Anterior cingulate cortex (tissue), 58 donors: ENCODE results near the gene CAMK2G.

Experiments
- DNase-seq, 58 donors: peaks; one replicate each; lab custom pipeline; 2025; lab: John Stamatoyannopoulos, UW

CAMK2G gene

GRCh38 chr10:73865459-73866442, 8.6 kb downstream of the CAMK2G start:
- peak in 3 of 58 donors; percentile 10 to 23 (median 20) for DNase-seq

- no peak for DNase-seq
Measured at GRCh38 chr10:73865107-73865458, 9.3 kb downstream of the CAMK2G start.

- DNase-seq: no peak
Measured at GRCh38 chr10:73864229-73864628, 10.1 kb downstream of the CAMK2G start.

GRCh38 chr10:73863039-73863817, 11.1 kb downstream of the CAMK2G start:
- peak in 2 of 58 donors; percentile 17 to 41 for DNase-seq

GRCh38 chr10:73862011-73862410, 12.3 kb downstream of the CAMK2G start:
- DNase-seq: peak in 12 of 58 donors; percentile 20 to 79 (median 38)

- peak in 47 of 58 donors; percentile 18 to 93 (median 64) for DNase-seq
Measured at GRCh38 chr10:73859784-73860491, 14.4 kb downstream of the CAMK2G start.

- DNase-seq: no peak
Measured at GRCh38 chr10:73859428-73859783, 14.9 kb downstream of the CAMK2G start.

- no peak for DNase-seq
Measured at GRCh38 chr10:73858750-73859427, 15.5 kb downstream of the CAMK2G start.

GRCh38 chr10:73858013-73858708, 16.2 kb downstream of the CAMK2G start:
- peak in 21 of 58 donors; percentile 15 to 73 (median 37) for DNase-seq

- no peak for DNase-seq
Measured at GRCh38 chr10:73857446-73857845, 16.9 kb downstream of the CAMK2G start.

- no peak for DNase-seq
Measured at GRCh38 chr10:73856261-73856660, 18.1 kb downstream of the CAMK2G start.

- no peak for DNase-seq
Measured at GRCh38 chr10:73855413-73855812, 18.9 kb downstream of the CAMK2G start.

GRCh38 chr10:73854310-73854709, 20.0 kb downstream of the CAMK2G start:
- DNase-seq: no peak

- DNase-seq: no peak
Measured at GRCh38 chr10:73853196-73853595, 21.2 kb downstream of the CAMK2G start.

GRCh38 chr10:73850863-73851461, 23.4 kb downstream of the CAMK2G start:
- DNase-seq: peak in 1 of 58 donors; percentile 26

GRCh38 chr10:73850211-73850610, 24.1 kb downstream of the CAMK2G start:
- no peak for DNase-seq

- DNase-seq: peak in 56 of 58 donors; percentile 14 to 91 (median 66)
Measured at GRCh38 chr10:73848821-73849489, 25.4 kb downstream of the CAMK2G start.

- no peak for DNase-seq
Measured at GRCh38 chr10:73847031-73847430, 27.3 kb downstream of the CAMK2G start.
